OCI-LY3 (cell line): ENCODE results near the gene ACER2.

ENCODE experiments used
- EZH2phosphoT487 ChIP-seq: fragments of 200-600 bp; shearing (Covaris generic); IDR thresholded peaks from 2 replicates; pipeline ENCODE4 v1.6.1; 2018; ENCODE audit warnings: antibody characterized with exemption, mixed run types, low read depth
- TF ChIP-seq, protein P1 (sequence below): fragments of 200-600, 300-600 bp; sonication (generic); IDR thresholded peaks from 2 replicates; pipeline ENCODE4 v1.5.1; 2014; ENCODE audit warnings: antibody characterized with exemption, low read length, low read depth

GRCh38 chr9:19387317-19387716 lies 21.5 kb upstream of the ACER2 start:
- TF ChIP-seq, protein P1, sequence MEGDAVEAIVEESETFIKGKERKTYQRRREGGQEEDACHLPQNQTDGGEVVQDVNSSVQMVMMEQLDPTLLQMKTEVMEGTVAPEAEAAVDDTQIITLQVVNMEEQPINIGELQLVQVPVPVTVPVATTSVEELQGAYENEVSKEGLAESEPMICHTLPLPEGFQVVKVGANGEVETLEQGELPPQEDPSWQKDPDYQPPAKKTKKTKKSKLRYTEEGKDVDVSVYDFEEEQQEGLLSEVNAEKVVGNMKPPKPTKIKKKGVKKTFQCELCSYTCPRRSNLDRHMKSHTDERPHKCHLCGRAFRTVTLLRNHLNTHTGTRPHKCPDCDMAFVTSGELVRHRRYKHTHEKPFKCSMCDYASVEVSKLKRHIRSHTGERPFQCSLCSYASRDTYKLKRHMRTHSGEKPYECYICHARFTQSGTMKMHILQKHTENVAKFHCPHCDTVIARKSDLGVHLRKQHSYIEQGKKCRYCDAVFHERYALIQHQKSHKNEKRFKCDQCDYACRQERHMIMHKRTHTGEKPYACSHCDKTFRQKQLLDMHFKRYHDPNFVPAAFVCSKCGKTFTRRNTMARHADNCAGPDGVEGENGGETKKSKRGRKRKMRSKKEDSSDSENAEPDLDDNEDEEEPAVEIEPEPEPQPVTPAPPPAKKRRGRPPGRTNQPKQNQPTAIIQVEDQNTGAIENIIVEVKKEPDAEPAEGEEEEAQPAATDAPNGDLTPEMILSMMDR = no peak
- no peak for TF ChIP-seq EZH2phosphoT487
